Mesenchymal stem cell (in vitro differentiated cells and primary cell): ENCODE data around the gene NDUFAF2. TPM values are rescaled to one million over a fixed set of nuclear protein-coding genes. Genes with fewer than 3 reads are reported as not detected.

Source experiments
- DNase-seq: peaks from one replicate; pipeline ENCODE4 v3.0.0-alpha.2; 2013
- H2AFZ ChIP-seq: one replicate; pipeline ENCODE4 v1.6.1; 2013; ENCODE audit warnings: low read depth, mild to moderate bottlenecking, control low read depth, inconsistent platforms, low read length, moderate library complexity
- H2AK5ac ChIP-seq: 2 replicates; pipeline ENCODE4 v1.6.1; 2013; ENCODE audit warnings: low read length, moderate library complexity, mild to moderate bottlenecking, inconsistent platforms; ENCODE audit not compliant: severe bottlenecking
- H2BK120ac ChIP-seq: one replicate; pipeline ENCODE4 v1.6.1; 2013; ENCODE audit warnings: low read depth, mild to moderate bottlenecking, inconsistent platforms, low read length, moderate library complexity
- H2BK12ac ChIP-seq, 2 experiments: one replicate each; pipeline ENCODE4 v1.6.1; 2013; ENCODE audit warnings: inconsistent platforms in 2 of 2, low read length in 2 of 2, mild to moderate bottlenecking in 2 of 2, moderate library complexity in 2 of 2, control low read depth in 1 of 2
- H2BK15ac ChIP-seq: one replicate; pipeline ENCODE4 v1.6.1; 2013; ENCODE audit warnings: mild to moderate bottlenecking, low read depth, inconsistent platforms; ENCODE audit not compliant: poor library complexity, severe bottlenecking
- H2BK5ac ChIP-seq: 2 replicates; pipeline ENCODE4 v1.6.1; 2013; ENCODE audit warnings: low read depth, mild to moderate bottlenecking, low read length, control low read depth, inconsistent platforms; ENCODE audit not compliant: poor library complexity, severe bottlenecking
- H3K14ac ChIP-seq, 2 experiments: one replicate each; pipeline ENCODE4 v1.6.1; 2013; ENCODE audit warnings: inconsistent platforms in 2 of 2, low read length in 2 of 2, control low read depth in 1 of 2, mild to moderate bottlenecking in 1 of 2, moderate library complexity in 1 of 2
- H3K18ac ChIP-seq, 2 experiments: one replicate each; pipeline ENCODE4 v1.6.1; 2013; ENCODE audit warnings: inconsistent platforms in 2 of 2, low read length in 2 of 2, control low read depth in 1 of 2, low read depth in 1 of 2, mild to moderate bottlenecking in 1 of 2
- H3K23ac ChIP-seq, 2 experiments: one replicate each; pipeline ENCODE4 v1.6.1; 2013; ENCODE audit warnings: inconsistent platforms in 2 of 2, low read length in 2 of 2, mild to moderate bottlenecking in 2 of 2, moderate library complexity in 2 of 2, control low read depth in 1 of 2
- H3K27ac ChIP-seq: 2 replicates; pipeline ENCODE4 v1.5.1; 2013; ENCODE audit warnings: mild to moderate bottlenecking, moderate library complexity, low read length, control low read depth, inconsistent platforms; ENCODE audit not compliant: poor library complexity, severe bottlenecking
- H3K27me3 ChIP-seq, 2 experiments: 2 replicates each; pipeline versions ENCODE4 v1.6.1 to v1.7.0; 2013; ENCODE audit warnings: low read length in 2 of 2, mild to moderate bottlenecking in 2 of 2, moderate library complexity in 2 of 2, control low read depth in 1 of 2, inconsistent platforms in 1 of 2; ENCODE audit not compliant: control insufficient read depth in 1 of 2, insufficient read depth in 1 of 2
- H3K36me3 ChIP-seq, 2 experiments: 2 replicates each; pipeline versions ENCODE4 v1.6.1 to v1.7.0; 2013; ENCODE audit warnings: low read length in 2 of 2, control low read depth in 1 of 2, inconsistent platforms in 1 of 2, low read depth in 1 of 2, mild to moderate bottlenecking in 1 of 2; ENCODE audit not compliant: insufficient read depth in 2 of 2, control insufficient read depth in 1 of 2
- H3K4ac ChIP-seq, 2 experiments: one replicate each; pipeline ENCODE4 v1.6.1; 2013; ENCODE audit warnings: inconsistent platforms in 2 of 2, low read length in 2 of 2, mild to moderate bottlenecking in 2 of 2, moderate library complexity in 2 of 2, control low read depth in 1 of 2, low read depth in 1 of 2
- H3K4me1 ChIP-seq: 2 replicates; pipeline ENCODE4 v1.6.1; 2013; ENCODE audit warnings: low read depth, low read length, control low read depth; ENCODE audit not compliant: control insufficient read depth, insufficient read depth
- H3K4me2 ChIP-seq: 2 replicates; pipeline ENCODE4 v1.6.1; 2013; ENCODE audit warnings: low read length, mild to moderate bottlenecking, inconsistent platforms; ENCODE audit not compliant: poor library complexity, severe bottlenecking
- H3K4me3 ChIP-seq, 2 experiments: 2 replicates each; pipeline versions ENCODE4 v1.5.1 to v1.7.0; 2013; ENCODE audit warnings: low read length in 2 of 2, mild to moderate bottlenecking in 2 of 2, control low read depth in 1 of 2, low read depth in 1 of 2; ENCODE audit not compliant: insufficient read depth in 1 of 2
- H3K79me1 ChIP-seq: replicated peaks from 2 replicates; pipeline ENCODE4 v1.6.1; 2013; ENCODE audit warnings: mild to moderate bottlenecking, control low read depth, low read length, inconsistent platforms; ENCODE audit not compliant: poor library complexity, severe bottlenecking
- H3K9ac ChIP-seq: 2 replicates; pipeline ENCODE4 v1.7.0; 2013; ENCODE audit warnings: mild to moderate bottlenecking, low read length, moderate library complexity
- H3K9me3 ChIP-seq: 2 replicates; pipeline ENCODE4 v1.7.0; 2013; ENCODE audit warnings: mild to moderate bottlenecking, low read length; ENCODE audit not compliant: control insufficient read depth
- H4K8ac ChIP-seq: one replicate; pipeline ENCODE4 v1.6.1; 2013; ENCODE audit warnings: inconsistent platforms, mild to moderate bottlenecking, low read length, moderate library complexity
- H4K91ac ChIP-seq: one replicate; pipeline ENCODE4 v1.6.1; 2013; ENCODE audit warnings: mild to moderate bottlenecking, low read length, inconsistent platforms
- WGBS: methylation state at CpG from one replicate; pipeline ENCODE4 v1.1.7; 2013; ENCODE audit warnings: mixed read lengths; 5-methylcytosine and 5-hydroxymethylcytosine counted together
- polyA plus RNA-seq, 2 experiments: library from polyadenylated mRNA; stranded (reverse); fragments of 200-250 nt; gene quantifications; one replicate each; pipeline ENCODE4 v1.2.3, GENCODE V29; 2013

The NDUFAF2 gene, protein sequence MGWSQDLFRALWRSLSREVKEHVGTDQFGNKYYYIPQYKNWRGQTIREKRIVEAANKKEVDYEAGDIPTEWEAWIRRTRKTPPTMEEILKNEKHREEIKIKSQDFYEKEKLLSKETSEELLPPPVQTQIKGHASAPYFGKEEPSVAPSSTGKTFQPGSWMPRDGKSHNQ
- polyA plus RNA-seq (2013, experiment 1 of 2) = 119 TPM
- polyA plus RNA-seq (2013, experiment 2 of 2) = 118 TPM

- H2BK120ac ChIP-seq = no peak within 1 kb of the TSS
- H3K27ac ChIP-seq = peak within 1 kb of the TSS; percentile 23
- no peak within 1 kb of the TSS for H2AK5ac ChIP-seq
- no peak within 1 kb of the TSS for H2BK5ac ChIP-seq
- DNase-seq = peak; percentile 96
- no peak within 1 kb of the TSS for H2BK15ac ChIP-seq
- peaks cover 0 to 3% of the 10 kb centered on the region in 2 experiments for H3K36me3 ChIP-seq
- peak within 1 kb of the TSS; percentile 74 to 96 for H3K4me3 ChIP-seq
- H3K23ac ChIP-seq = peak within 1 kb of the TSS in 1 of 2 experiments; percentile 78
- peak within 1 kb of the TSS; percentile 84 for H4K8ac ChIP-seq
- peak within 1 kb of the TSS; percentile 62 to 70 for H3K18ac ChIP-seq
- H3K27me3 ChIP-seq = no peaks in the 10 kb centered on the region
- peak within 1 kb of the TSS in 1 of 2 experiments; percentile 64 for H3K4ac ChIP-seq
- H3K4me2 ChIP-seq = peak within 1 kb of the TSS; percentile 94
- H3K14ac ChIP-seq = peak within 1 kb of the TSS in 1 of 2 experiments; percentile 45
- peaks cover 20% of the 10 kb centered on the region for H3K79me1 ChIP-seq
- H3K9ac ChIP-seq = peak within 1 kb of the TSS; percentile 95
- H4K91ac ChIP-seq = peak within 1 kb of the TSS; percentile 61
- H2BK12ac ChIP-seq = no peak within 1 kb of the TSS
- H3K4me1 ChIP-seq = no peaks in the 10 kb centered on the region
- H2AFZ ChIP-seq = peak within 1 kb of the TSS; percentile 90
- H3K9me3 ChIP-seq = no peaks in the 10 kb centered on the region
- under 1% methylated on average over 56 of the region's 64 CpGs for WGBS
Measured at GRCh38 chr5:60944904-60945812, at the start of gene NDUFAF2, which contains the start of gene ERCC8. Gene NDUFAF2, plus strand, starts transcription at chr5:60945205. Its CDS starts 51 bp downstream, at chr5:60945256. Gene ERCC8, minus strand, starts transcription at chr5:60945070. Its CDS starts 62 bp downstream, at chr5:60945008.

GRCh38 chr5:60896991-60897390 lies 48.0 kb upstream of the NDUFAF2 start:
- no peak overlapping the region for H4K8ac ChIP-seq
- no peaks in the 10 kb centered on the region for H3K4me1 ChIP-seq
- H2BK12ac ChIP-seq = no peak overlapping the region
- 93% methylated on average over 4 of the region's 4 CpGs for WGBS
- no peak overlapping the region for H2BK120ac ChIP-seq
- H4K91ac ChIP-seq = no peak overlapping the region
- no peaks in the 10 kb centered on the region for H3K9me3 ChIP-seq
- H2BK15ac ChIP-seq = no peak overlapping the region
- H3K23ac ChIP-seq = no peak overlapping the region
- DNase-seq = no peak
- no peak overlapping the region for H3K4me2 ChIP-seq
- H3K27me3 ChIP-seq = no peaks in the 10 kb centered on the region
- no peak overlapping the region for H2BK5ac ChIP-seq
- no peak overlapping the region for H3K18ac ChIP-seq
- no peaks in the 10 kb centered on the region for H3K79me1 ChIP-seq
- H3K36me3 ChIP-seq = peaks cover 11 to 47% of the 10 kb centered on the region in 2 experiments
- no peak overlapping the region for H3K9ac ChIP-seq
- no peak overlapping the region for H3K14ac ChIP-seq
- no peak overlapping the region for H3K4ac ChIP-seq
- no peak overlapping the region for H3K27ac ChIP-seq
- H2AK5ac ChIP-seq = no peak overlapping the region
- H3K4me3 ChIP-seq = no peak overlapping the region
- H2AFZ ChIP-seq = no peak overlapping the region

- Histone ChIP-seq H3K79me1 (no peaks in the 10 kb centered on the region), H3K27me3 (no peaks in the 10 kb centered on the region), H3K4ac (no peak overlapping the region), H3K36me3 (peaks cover 0 to 7% of the 10 kb centered on the region in 2 experiments), H2BK15ac (no peak overlapping the region), H3K9me3 (no peaks in the 10 kb centered on the region), H4K91ac (no peak overlapping the region), H3K4me3 (no peak overlapping the region), H3K27ac (no peak overlapping the region), H2BK12ac (no peak overlapping the region), H3K14ac (no peak overlapping the region), H2AFZ (no peak overlapping the region), H3K4me2 (no peak overlapping the region), H3K18ac (no peak overlapping the region), H2AK5ac (no peak overlapping the region), H2BK5ac (no peak overlapping the region), H3K4me1 (no peaks in the 10 kb centered on the region), H3K23ac (no peak overlapping the region), H3K9ac (no peak overlapping the region), H2BK120ac (no peak overlapping the region), H4K8ac (no peak overlapping the region)
- WGBS = 100% methylated on average over 4 of the region's 4 CpGs
- DNase-seq = no peak
Measured at GRCh38 chr5:60903356-60903755, 41.6 kb upstream of the NDUFAF2 start.

DNA sequence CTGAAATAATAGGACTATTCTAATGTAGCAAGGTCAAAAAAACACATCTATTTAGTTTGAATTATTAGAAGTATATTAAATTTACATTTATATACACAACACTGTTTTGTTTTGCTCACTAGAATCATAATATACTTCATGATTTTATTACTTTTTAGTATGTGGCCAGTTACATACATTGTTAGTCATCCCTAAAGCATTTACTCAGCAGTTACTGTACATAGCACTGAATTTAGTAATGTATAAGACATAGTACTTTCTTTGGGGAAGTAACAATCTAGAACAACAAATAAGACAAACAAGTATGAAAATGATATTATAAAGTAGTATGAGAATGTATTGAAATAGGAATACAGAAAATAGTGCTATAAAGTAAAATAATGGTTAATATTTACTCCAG lies 28.4 kb upstream of the NDUFAF2 start:
- Histone ChIP-seq H3K36me3 (peaks cover 0 to 28% of the 10 kb centered on the region in 2 experiments), H2BK120ac (no peak overlapping the region), H2BK5ac (no peak overlapping the region), H2BK12ac (no peak overlapping the region), H3K27ac (no peak overlapping the region), H3K14ac (no peak overlapping the region), H2BK15ac (no peak overlapping the region), H3K9ac (no peak overlapping the region), H3K4ac (no peak overlapping the region), H4K91ac (no peak overlapping the region), H3K4me1 (no peaks in the 10 kb centered on the region), H2AFZ (no peak overlapping the region), H2AK5ac (no peak overlapping the region), H3K4me3 (no peak overlapping the region), H3K18ac (no peak overlapping the region), H3K4me2 (no peak overlapping the region), H3K23ac (no peak overlapping the region), H3K27me3 (no peaks in the 10 kb centered on the region), H3K79me1 (no peaks in the 10 kb centered on the region), H3K9me3 (no peaks in the 10 kb centered on the region), H4K8ac (no peak overlapping the region)
- no peak for DNase-seq
